ENCODE data around the gene SUPT6H. TPM values are rescaled to one million over a fixed set of nuclear protein-coding genes. Genes with fewer than 3 reads are reported as not detected.

SUPT6H gene
- total and polyA plus RNA-seq, 2 of the 8 experiments (the other 6 are each of a cell fraction or from before 2014, with no cell fraction given): 32.0 to 59.9 TPM

DNA sequence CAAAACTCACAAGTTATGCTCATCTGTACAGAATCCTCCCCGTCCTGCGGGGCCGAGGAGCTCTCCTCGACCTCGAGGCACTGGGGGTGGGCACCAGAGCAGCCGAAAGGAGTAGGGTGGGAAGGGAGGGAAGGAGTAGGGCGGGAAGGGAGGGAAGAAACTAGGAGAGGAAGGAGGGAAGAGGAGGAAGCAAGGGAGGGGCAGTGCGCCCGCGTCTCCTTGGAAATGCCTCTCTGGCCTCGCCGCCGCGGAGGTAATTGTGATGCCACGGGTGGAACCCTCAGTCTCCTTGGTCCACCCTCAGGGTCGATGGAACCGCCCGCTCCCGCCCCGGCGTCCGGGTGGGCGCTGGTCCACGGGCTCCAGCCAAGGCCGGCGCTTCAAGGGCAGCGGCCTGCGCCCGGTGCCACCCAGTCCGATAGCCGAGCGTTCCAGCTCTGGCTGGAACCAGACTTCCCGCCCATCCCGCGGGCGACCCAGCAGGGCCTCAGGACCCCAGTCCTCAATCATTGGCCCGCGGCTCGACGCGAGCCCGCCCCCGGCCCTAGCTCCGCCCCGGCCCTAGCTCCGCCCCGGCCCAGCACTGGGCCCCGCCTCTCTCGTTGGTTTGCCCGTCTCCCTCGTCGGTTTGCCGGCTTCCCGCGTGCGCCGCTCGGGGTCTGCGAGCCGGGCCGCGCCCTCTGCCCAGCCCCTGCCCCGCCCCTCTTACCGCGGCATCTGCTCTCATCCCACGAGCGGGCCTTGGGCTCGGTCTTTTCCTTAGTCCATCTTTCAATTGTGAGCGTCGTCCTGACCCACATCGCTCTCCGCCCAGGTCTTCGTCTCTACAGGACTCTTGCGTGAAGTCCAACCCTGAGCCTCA is 49.1 kb downstream of the SUPT6H start:
- peak overlapping the region; percentile 98 for H3K27ac ChIP-seq (ENCODE audit: low read depth, low read length)
- CTCF ChIA-PET (ENCODE audit: partially characterized antibody): interaction anchor here (0.6 to 2.8 kb wide), 4 partner anchors 9 to 116 kb away, joined by 3 to 12 read pairs (median 4); partner anchors contain the start of gene RPL23A
- H4K20me1 ChIP-seq (replicated peaks in 1 of 2; ENCODE audit: control insufficient read depth in 1 of 2, insufficient read depth in 2 of 2, low read length in 2 of 2): peaks cover 0 to 11% of the 10 kb centered on the region in 2 experiments
- peak overlapping the region; percentile 77 for H2BK120ac ChIP-seq (replicated peaks; ENCODE audit: low read depth, low read length)
- peak overlapping the region; percentile 99 for H4K8ac ChIP-seq (ENCODE audit: extremely low read depth, insufficient read depth, low read length)
- H2AFZ ChIP-seq (ENCODE audit: low read length): no peak overlapping the region
- H3K9me3 ChIP-seq (ENCODE audit: insufficient read depth in 2 of 2, low read depth in 1 of 2, low read length in 1 of 2): no peaks in the 10 kb centered on the region
- H3K79me1 ChIP-seq (ENCODE audit: low read depth, low read length): peaks cover 13% of the 10 kb centered on the region
- POLR2A ChIA-PET (ENCODE audit: partially characterized antibody): interaction anchor here (0.7 to 10.5 kb wide), 24 partner anchors 9 to 421 kb away, joined by 3 to 258 read pairs (median 5); partner anchors contain the start of genes ALDOC, BLTP2, FAM222B and FLOT2
- peak overlapping the region; percentile 59 to 85 (median 82) for H3K4me3 ChIP-seq (ENCODE audit: extremely low read depth in 1 of 4, insufficient read depth in 2 of 4, low read depth in 3 of 4, low read length in 4 of 4)
- H3K27me3 ChIP-seq (replicated peaks in 1 of 4; ENCODE audit: control insufficient read depth in 3 of 4, extremely low read depth in 1 of 4, insufficient read depth in 3 of 4, low read length in 3 of 4): no peaks in the 10 kb centered on the region
- H2BK20ac ChIP-seq (ENCODE audit: low read length): 0 out of 2 replicates have a peak overlapping the region, but pooled peaks have one; percentile 61
- H3K18ac ChIP-seq (ENCODE audit: extremely low read depth, low read length): peak overlapping the region; percentile 91
- peak overlapping the region; percentile 89 for H3K14ac ChIP-seq (ENCODE audit: insufficient read length)
- FAIRE-seq (no peak), DNase-seq (ENCODE audit: low read depth in 1 of 2, low spot score in 2 of 2) (peak; percentile 83 to 96)
- peaks cover 3 to 23% of the 10 kb centered on the region in 2 experiments; a peak in 3 of 4 replicates for H3K79me2 ChIP-seq (ENCODE audit: control insufficient read depth in 1 of 2, insufficient read depth in 2 of 2, low read length in 2 of 2)
- peaks cover 16% of the 10 kb centered on the region for H3K23me2 ChIP-seq (ENCODE audit: low read depth, low read length)
- peak overlapping the region; percentile 98 for H3K4ac ChIP-seq (replicated peaks; ENCODE audit: insufficient read length, low read depth, low read length)
- H3K23ac ChIP-seq (ENCODE audit: insufficient read length): no peak overlapping the region
- H4K5ac ChIP-seq (ENCODE audit: insufficient read length, low read depth, low read length): peak overlapping the region; percentile 94
- H3K9ac ChIP-seq (replicated peaks in 1 of 4; ENCODE audit: extremely low read depth in 1 of 4, low read depth in 3 of 4, low read length in 3 of 4): peak overlapping the region; percentile 88 to 100 (median 96)
- peak overlapping the region; percentile 96; the same call in 1 of the 2 replicates for H2BK12ac ChIP-seq (ENCODE audit: low read depth, low read length)
- WGBS, 2 experiments (ENCODE audit: extremely low coverage in 1 of 2, insufficient coverage in 1 of 2, insufficient read length in 1 of 2, insufficient replicate concordance in 2 of 2, low coverage in 1 of 2, low lambda C conversion rate in 2 of 2, missing lambda C conversion rate in 1 of 2): 1% methylated on average over 50 of the region's 74 CpGs; no CpG with 5 or more reads in 1 of the 2 experiments
- H2BK15ac ChIP-seq (ENCODE audit: low read length): no peak overlapping the region
- H3K4me1 ChIP-seq (replicated peaks in 1 of 4; ENCODE audit: control insufficient read depth in 3 of 4, insufficient read depth in 4 of 4, low read length in 3 of 4): peaks cover 5 to 17% (median 9%) of the 10 kb centered on the region in 4 experiments; a peak in 6 of 7 replicates
- H2BK5ac ChIP-seq (ENCODE audit: low read depth, low read length): peak overlapping the region; percentile 94
- H3K4me2 ChIP-seq (ENCODE audit: insufficient read depth in 1 of 2, low read depth in 2 of 2, low read length in 2 of 2): peak overlapping the region; percentile 88 to 100
- peak overlapping the region; percentile 99 for H2AK5ac ChIP-seq (ENCODE audit: low read depth, low read length)
- H3K36me3 ChIP-seq (ENCODE audit: control insufficient read depth in 2 of 4, insufficient read depth in 4 of 4, low read length in 3 of 4): peaks cover 8 to 20% (median 15%) of the 10 kb centered on the region in 4 experiments; a peak in 7 of 8 replicates
- H4K91ac ChIP-seq (replicated peaks; ENCODE audit: insufficient read length, low read length): peak overlapping the region; percentile 89
- H3K56ac ChIP-seq (replicated peaks; ENCODE audit: insufficient read length, low read depth, low read length): peak overlapping the region; percentile 89
- no peak for TF ChIP-seq HDAC6 (IDR thresholded peaks at IDR 0.05; ENCODE audit: low read depth, low read length)
- no peak for TF ChIP-seq SP2 (IDR thresholded peaks at IDR 0.05; ENCODE audit: low read length)
- TF ChIP-seq POU5F1 (IDR thresholded peaks at IDR 0.05; ENCODE audit: low read depth, low read length): no peak
- TF ChIP-seq CBX8 (IDR thresholded peaks at IDR 0.05; ENCODE audit: borderline replicate concordance, low read depth, low read length): no peak
- no peak for TF ChIP-seq SIX5 (IDR thresholded peaks at IDR 0.05; ENCODE audit: low read depth, low read length)
- TF ChIP-seq KDM5A (IDR thresholded peaks at IDR 0.05; ENCODE audit: low read length): no peak
- no peak for TF ChIP-seq SUZ12 (IDR thresholded peaks at IDR 0.05; ENCODE audit: low read length)
- no peak for TF ChIP-seq GABPA (IDR thresholded peaks at IDR 0.05; ENCODE audit: borderline replicate concordance, insufficient read depth, low read length)
- no peak for TF ChIP-seq JUN (IDR thresholded peaks at IDR 0.05; ENCODE audit: low read depth, low read length)
- TF ChIP-seq HDAC2 (IDR thresholded peaks at IDR 0.05; ENCODE audit: borderline replicate concordance in 1 of 2, low read depth in 2 of 2, low read length in 2 of 2): no peak
- peak; percentile 86 for TF ChIP-seq MAX (IDR thresholded peaks at IDR 0.05)

Data from H1 (cell line).